Rectal smooth muscle tissue (tissue), 1 donor: ENCODE results near the gene GRIA1.

Source experiments
- H3K27ac ChIP-seq: one replicate; pipeline ENCODE4 v1.7.0; 2013; ENCODE audit warnings: low read depth, low read length, inconsistent platforms
- H3K27me3 ChIP-seq: one replicate; pipeline ENCODE4 v1.7.0; 2013; ENCODE audit warnings: low read length; ENCODE audit not compliant: control insufficient read depth, insufficient read depth
- H3K36me3 ChIP-seq: one replicate; pipeline ENCODE4 v1.7.0; 2013; ENCODE audit warnings: low read length; ENCODE audit not compliant: control insufficient read depth, insufficient read depth
- H3K4me1 ChIP-seq: one replicate; pipeline ENCODE4 v1.7.0; 2013; ENCODE audit warnings: low read length; ENCODE audit not compliant: control insufficient read depth, insufficient read depth
- H3K4me3 ChIP-seq: one replicate; pipeline ENCODE4 v1.7.0; 2013; ENCODE audit warnings: low read length
- H3K9ac ChIP-seq: one replicate; pipeline ENCODE4 v1.7.0; 2013; ENCODE audit warnings: low read length

The GRIA1 gene

DNA sequence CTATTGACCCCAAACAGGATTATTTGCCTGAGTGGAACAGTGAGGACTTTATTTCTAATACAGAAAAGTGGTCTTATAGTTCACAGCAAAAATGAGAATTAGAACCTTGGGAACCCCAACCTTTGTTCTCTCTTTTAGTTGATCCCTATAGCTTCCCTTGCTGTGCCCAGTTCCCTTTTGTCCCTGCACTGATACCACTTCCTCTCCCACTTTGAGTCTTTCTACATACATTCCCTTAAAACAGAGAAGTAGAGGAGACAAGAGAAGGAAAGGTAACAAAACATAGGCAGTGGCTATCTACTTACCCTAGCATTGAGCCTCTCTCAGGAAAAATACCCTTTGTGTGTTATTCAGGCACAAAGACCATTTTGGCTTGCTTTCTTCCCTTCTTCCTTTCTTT lies 301.8 kb downstream of the GRIA1 start:
- H3K27me3 ChIP-seq, result no peaks in the 10 kb centered on the region
- H3K9ac ChIP-seq, result no peak overlapping the region
- no peaks in the 10 kb centered on the region for H3K36me3 ChIP-seq
- no peak overlapping the region for H3K27ac ChIP-seq
- no peaks in the 10 kb centered on the region for H3K4me1 ChIP-seq
- no peak overlapping the region for H3K4me3 ChIP-seq

DNA sequence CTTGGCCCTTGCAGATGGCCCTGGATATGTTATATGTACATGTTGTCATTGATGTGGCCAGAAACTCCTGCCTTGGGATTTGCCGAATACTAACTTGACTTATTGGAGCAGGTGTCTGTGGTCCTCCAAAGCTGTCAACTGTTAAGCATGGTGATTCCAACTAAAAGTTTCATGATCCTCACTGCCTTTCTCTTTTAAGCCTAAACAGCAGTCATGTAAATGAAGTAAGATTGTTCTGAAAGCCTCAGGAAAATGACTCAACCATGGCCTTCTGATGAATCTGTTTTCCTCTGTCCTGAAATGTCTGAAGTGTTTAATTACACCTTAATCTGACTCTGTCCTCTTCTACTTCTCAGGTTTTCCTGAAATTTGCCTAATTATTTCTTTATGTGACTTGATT lies 303.2 kb downstream of the GRIA1 start:
- Histone ChIP-seq H3K9ac (no peak overlapping the region), H3K36me3 (no peaks in the 10 kb centered on the region), H3K27ac (no peak overlapping the region), H3K27me3 (no peaks in the 10 kb centered on the region), H3K4me3 (no peak overlapping the region), H3K4me1 (no peaks in the 10 kb centered on the region)

DNA sequence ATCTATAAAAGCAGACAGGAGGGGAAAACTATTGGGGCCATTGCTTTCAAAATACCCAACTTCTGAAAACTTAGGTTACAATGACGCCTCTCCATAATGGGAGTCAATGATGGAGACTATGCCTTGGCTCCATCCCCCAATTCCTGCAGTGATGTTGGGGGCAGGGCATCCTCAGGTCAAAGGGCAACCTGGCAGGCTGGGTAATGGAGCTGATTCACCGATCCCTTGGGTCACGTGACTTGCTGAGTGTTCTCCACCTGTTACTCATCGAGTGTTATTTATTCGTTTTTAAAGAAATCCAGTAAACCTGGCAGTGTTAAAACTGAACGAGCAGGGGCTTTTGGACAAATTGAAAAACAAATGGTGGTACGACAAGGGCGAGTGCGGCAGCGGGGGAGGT lies 303.9 kb downstream of the GRIA1 start:
- H3K27me3 ChIP-seq, result no peaks in the 10 kb centered on the region
- H3K4me3 ChIP-seq, result no peak overlapping the region
- no peak overlapping the region for H3K9ac ChIP-seq
- no peaks in the 10 kb centered on the region for H3K36me3 ChIP-seq
- H3K4me1 ChIP-seq, result no peaks in the 10 kb centered on the region
- no peak overlapping the region for H3K27ac ChIP-seq

DNA sequence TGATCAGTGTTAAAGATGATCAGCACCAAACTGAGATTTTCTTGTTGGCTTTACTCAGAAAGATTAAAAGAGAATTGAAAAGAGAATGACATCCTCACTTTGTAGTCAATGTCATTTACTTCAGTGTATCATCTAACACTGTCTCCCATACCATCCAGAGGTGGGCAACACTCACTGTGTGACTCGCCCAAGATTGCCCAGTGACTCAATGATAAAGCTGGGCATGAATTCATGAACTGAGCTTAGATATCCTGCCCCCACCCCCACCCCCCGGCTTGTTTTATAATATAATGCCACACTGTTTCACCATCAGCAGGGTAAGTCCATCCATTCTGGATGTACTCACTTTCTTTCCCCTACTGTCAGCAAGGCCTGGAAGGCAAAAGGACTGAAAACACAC lies 306.1 kb downstream of the GRIA1 start:
- Histone ChIP-seq H3K4me1 (no peaks in the 10 kb centered on the region), H3K36me3 (no peaks in the 10 kb centered on the region), H3K27me3 (no peaks in the 10 kb centered on the region), H3K4me3 (no peak overlapping the region), H3K9ac (no peak overlapping the region), H3K27ac (no peak overlapping the region)

DNA sequence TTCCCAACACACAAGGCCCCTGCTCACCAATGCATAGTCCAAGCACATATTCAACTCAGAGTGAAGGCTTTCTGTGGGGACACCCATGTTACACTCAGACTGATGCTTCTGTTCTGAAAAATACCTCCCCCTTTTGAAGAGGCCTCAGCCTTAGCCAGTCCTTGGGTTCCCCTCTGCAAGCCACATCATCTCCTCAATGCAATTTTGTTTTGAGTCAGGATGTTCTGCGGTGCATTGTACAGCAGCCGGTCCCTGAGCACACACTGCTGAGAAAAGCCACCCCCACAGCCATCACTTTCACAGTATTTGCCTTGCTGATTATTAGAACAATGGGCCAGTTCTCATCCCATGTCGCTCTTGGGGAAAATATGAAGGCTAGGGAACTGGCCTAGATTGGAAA lies 307.0 kb downstream of the GRIA1 start:
- Histone ChIP-seq H3K27me3 (no peaks in the 10 kb centered on the region), H3K36me3 (no peaks in the 10 kb centered on the region), H3K4me1 (no peaks in the 10 kb centered on the region), H3K9ac (no peak overlapping the region), H3K27ac (no peak overlapping the region), H3K4me3 (no peak overlapping the region)

DNA sequence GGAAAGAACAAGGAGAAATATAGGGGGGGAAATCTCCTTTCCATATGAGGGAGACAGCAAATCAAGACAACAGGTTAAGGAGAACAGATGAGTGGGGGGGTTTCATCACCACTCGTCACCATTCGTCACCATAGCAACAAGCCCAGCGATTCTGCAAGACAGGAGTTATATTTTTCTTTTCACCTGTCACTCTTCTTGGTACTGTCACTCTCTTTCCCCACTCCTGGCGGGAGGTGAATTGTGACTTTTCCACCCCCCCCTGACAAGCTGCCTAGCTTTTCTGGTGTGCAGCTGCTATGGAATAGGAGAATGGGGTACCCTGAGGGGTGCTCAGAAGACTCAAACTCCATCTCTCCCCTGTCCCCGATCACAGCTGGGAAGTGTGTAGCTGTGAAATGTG lies 308.4 kb downstream of the GRIA1 start:
- H3K9ac ChIP-seq, result no peak overlapping the region
- no peaks in the 10 kb centered on the region for H3K27me3 ChIP-seq
- H3K4me1 ChIP-seq, result no peaks in the 10 kb centered on the region
- no peaks in the 10 kb centered on the region for H3K36me3 ChIP-seq
- no peak overlapping the region for H3K4me3 ChIP-seq
- H3K27ac ChIP-seq, result no peak overlapping the region

DNA sequence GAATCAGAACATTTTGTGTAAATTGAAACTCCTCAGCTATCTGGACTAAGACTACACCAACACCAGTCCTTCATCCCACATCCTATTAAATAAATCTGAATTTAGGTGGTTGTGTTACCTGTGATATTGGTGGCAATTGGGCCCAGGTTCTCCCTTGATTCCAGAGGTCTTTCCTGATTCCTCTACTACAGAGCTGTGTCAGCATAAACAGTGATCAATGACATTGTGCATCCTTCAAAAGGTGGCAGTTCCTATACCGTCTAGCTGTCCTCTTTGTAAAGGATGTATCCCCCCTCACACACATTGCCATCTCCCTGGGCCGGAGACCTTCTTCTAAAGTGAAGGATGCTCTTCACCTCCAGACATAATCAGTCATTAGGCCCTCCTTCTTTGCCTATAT lies 309.0 kb downstream of the GRIA1 start:
- no peak overlapping the region for H3K9ac ChIP-seq
- H3K27ac ChIP-seq, result no peak overlapping the region
- no peak overlapping the region for H3K4me3 ChIP-seq
- H3K36me3 ChIP-seq, result no peaks in the 10 kb centered on the region
- no peaks in the 10 kb centered on the region for H3K4me1 ChIP-seq
- H3K27me3 ChIP-seq, result no peaks in the 10 kb centered on the region

DNA sequence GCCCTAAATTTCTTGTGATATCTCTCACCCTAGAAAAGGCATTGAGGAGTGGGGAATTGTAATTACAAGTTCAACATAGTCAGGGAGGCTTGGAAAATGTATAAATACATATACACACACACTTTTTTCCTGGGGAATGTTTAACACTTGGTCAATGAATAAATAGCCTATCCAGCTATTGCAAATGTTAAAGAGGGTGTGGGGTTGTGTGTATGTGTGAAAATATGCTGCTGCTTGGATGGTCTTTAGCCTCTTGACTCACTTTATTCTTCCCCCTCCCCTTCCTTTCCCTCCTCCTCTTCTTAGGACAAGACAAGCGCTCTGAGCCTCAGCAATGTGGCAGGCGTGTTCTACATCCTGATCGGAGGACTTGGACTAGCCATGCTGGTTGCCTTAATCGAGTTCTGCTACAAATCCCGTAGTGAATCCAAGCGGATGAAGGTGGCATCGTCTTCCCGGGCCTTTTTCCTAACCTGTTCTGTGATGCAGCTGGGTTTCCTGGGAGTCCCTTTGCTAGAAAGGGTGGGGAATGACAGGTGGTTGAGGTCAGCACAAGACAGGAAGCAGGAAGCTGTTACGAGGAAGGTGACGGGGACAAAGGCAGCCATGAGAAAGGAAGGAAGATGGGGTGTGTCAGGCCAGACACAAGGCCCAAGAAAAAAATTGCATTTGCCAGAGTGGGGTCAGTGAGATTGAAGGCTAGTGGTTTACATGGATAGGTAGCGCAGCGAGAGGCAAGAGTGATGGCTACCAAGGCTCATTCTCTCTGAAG lies 311.8 kb downstream of the GRIA1 start:
- Histone ChIP-seq H3K9ac (no peak overlapping the region), H3K4me1 (no peaks in the 10 kb centered on the region), H3K27ac (no peak overlapping the region), H3K4me3 (no peak overlapping the region), H3K27me3 (no peaks in the 10 kb centered on the region), H3K36me3 (no peaks in the 10 kb centered on the region)

DNA sequence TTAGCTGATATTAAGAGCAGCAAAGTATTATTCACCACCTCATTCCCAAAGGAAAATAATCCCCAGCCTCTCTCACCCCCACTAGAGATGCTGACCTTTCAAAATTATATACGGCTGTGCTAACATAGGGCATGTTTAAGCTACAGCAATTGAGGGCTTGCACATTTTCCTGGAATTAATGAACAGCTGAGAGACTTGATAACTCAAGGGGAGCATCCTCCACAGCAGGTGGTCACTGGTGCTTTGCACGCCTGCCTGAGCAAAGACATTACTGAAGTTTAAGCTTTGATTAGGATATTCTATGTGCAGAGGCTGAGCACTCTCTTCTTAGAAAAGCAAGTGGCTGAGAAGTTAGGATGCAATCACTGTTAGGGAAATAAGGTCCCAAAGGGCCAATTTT lies 317.3 kb downstream of the GRIA1 start:
- no peaks in the 10 kb centered on the region for H3K4me1 ChIP-seq
- no peaks in the 10 kb centered on the region for H3K27me3 ChIP-seq
- no peak overlapping the region for H3K27ac ChIP-seq
- H3K36me3 ChIP-seq, result no peaks in the 10 kb centered on the region
- H3K9ac ChIP-seq, result no peak overlapping the region
- H3K4me3 ChIP-seq, result no peak overlapping the region

DNA sequence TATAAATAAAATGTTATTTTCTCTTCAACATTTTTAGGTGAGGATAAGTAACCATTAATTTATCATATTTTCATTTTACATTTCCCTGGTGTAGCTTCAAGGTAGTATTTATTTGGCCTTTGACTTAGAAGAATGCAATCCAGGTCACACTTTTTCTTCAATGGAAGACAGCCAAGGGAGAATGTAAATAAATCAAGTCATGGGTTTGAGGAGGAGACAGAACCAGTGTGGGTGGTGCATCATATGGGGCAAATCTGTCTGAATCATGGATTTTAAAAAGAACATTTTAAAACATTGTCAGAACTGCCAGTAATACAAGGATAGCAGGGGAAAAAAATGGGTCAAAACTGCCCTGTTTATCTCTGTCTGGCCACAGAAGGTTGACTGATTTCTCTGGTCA lies 318.7 kb downstream of the GRIA1 start:
- no peak overlapping the region for H3K4me3 ChIP-seq
- no peaks in the 10 kb centered on the region for H3K27me3 ChIP-seq
- H3K4me1 ChIP-seq, result no peaks in the 10 kb centered on the region
- H3K36me3 ChIP-seq, result no peaks in the 10 kb centered on the region
- H3K27ac ChIP-seq, result no peak overlapping the region
- no peak overlapping the region for H3K9ac ChIP-seq

DNA sequence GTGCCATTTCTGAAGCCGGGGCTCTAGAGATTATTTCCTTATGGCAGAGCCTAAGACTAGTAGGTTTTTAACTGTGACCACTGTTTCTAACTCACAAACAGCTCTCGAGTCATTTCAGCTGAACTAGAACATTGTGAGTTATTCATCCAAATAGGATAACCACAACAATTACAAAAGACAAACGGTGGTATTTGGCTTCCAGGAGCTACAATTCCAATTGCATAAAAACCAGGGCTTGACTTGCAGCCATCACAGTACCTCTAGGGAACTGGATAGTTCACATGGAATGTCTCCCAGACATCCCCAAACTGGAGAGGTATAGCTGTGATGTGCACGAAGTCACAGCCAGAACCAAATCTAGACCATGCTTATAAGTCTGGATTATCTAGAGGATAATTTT lies 323.4 kb downstream of the GRIA1 start:
- Histone ChIP-seq H3K4me3 (no peak overlapping the region), H3K27me3 (no peaks in the 10 kb centered on the region), H3K36me3 (no peaks in the 10 kb centered on the region), H3K4me1 (no peaks in the 10 kb centered on the region), H3K9ac (no peak overlapping the region), H3K27ac (no peak overlapping the region)

DNA sequence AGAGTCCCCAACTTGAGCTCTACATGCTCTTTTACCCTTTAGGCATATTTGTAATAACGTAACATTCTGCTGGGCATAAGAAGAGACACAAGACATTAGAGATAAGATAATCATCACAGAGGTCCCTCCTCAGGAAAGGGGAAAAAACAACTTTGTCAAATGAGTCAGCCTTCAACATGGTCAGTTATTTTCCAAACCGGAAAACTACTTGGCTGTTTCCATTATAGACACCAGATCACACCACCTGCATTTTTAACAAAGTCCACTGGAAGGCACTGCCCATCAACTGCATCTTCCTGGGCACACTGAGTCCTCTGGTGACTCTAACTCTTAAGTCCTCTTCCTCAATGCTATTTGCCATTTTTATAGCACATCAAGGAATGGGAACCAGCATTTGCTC lies 326.4 kb downstream of the GRIA1 start:
- Histone ChIP-seq H3K4me3 (no peak overlapping the region), H3K36me3 (no peaks in the 10 kb centered on the region), H3K9ac (no peak overlapping the region), H3K4me1 (no peaks in the 10 kb centered on the region), H3K27me3 (no peaks in the 10 kb centered on the region), H3K27ac (no peak overlapping the region)

DNA sequence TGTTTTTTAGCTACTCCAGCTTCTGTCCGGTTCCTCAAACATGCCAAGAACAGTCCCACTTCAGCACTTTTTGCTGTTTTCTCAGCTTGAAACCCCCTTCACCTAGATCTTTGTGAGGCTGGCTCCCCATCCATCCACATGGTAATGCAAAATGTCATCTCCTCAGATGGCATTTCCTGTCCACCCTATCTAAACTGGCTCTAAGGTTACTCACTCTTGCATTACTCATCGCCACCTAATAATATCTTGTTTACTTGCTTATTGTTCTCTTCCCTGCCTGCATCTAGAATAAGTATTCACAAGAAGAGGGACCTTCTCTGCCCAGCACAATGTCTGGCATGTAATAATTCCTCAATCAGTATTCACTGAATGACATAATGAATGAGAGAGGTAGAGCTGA lies 328.2 kb downstream of the GRIA1 start:
- H3K4me1 ChIP-seq, result no peaks in the 10 kb centered on the region
- H3K36me3 ChIP-seq, result no peaks in the 10 kb centered on the region
- H3K4me3 ChIP-seq, result no peak overlapping the region
- H3K27me3 ChIP-seq, result no peaks in the 10 kb centered on the region
- no peak overlapping the region for H3K27ac ChIP-seq
- H3K9ac ChIP-seq, result no peak overlapping the region
